Naive thymus-derived CD8-positive, alpha-beta T cell (primary cell): Measurements from ENCODE around the gene PTCRA. TPM values are rescaled to one million over a fixed set of nuclear protein-coding genes. Genes with fewer than 3 reads are reported as not detected.

Source experiments
- ATAC-seq, 2 donors: fragments of 150-1000 bp; cut with Tn5 transposase in 1 of 2; sonication (Bioruptor Pico), chemical (Tn5 transposase) in 1 of 2; 1 replicate in 1 of 2; 2 replicates in 1 of 2; pipeline ENCODE4 v1.10.0; 2021; ENCODE audit warnings: mild to moderate bottlenecking in 2 of 2, moderate library complexity in 2 of 2
- POLR2A ChIA-PET: fragments of 350-600 bp; sonication (Branson Sonifier 250); formaldehyde crosslinking; loops from one replicate; lab custom pipeline; 2021; ENCODE audit warnings: antibody characterized with exemption; lab: Charles Lee
- DNase-seq, 10 donors: peaks; one replicate each; pipeline versions ENCODE4 v3.0.0 to v3.0.0-alpha.2; 2020 to 2022
- H3K27ac Mint-ChIP-seq, 10 donors: one replicate each; pipeline ENCODE4 v1.8.0; 2020 to 2022; ENCODE audit warnings: mild to moderate bottlenecking in 10 of 10, mixed read lengths in 10 of 10, moderate library complexity in 4 of 10, inconsistent platforms in 1 of 10
- H3K27me3 Mint-ChIP-seq, 5 donors: one replicate each; pipeline ENCODE4 v1.8.0; 2021 to 2022; ENCODE audit warnings: mixed read lengths in 5 of 5
- H3K36me3 Mint-ChIP-seq, 3 donors: one replicate each; pipeline ENCODE4 v1.8.0; 2020 to 2022; ENCODE audit warnings: mixed read lengths in 3 of 3, mild to moderate bottlenecking in 2 of 3, inconsistent platforms in 1 of 3
- H3K4me1 Mint-ChIP-seq, 4 donors: one replicate each; pipeline ENCODE4 v1.8.0; 2021 to 2022; ENCODE audit warnings: mixed read lengths in 4 of 4
- H3K4me3 Mint-ChIP-seq, 10 donors: one replicate each; pipeline ENCODE4 v1.8.0; 2020 to 2022; ENCODE audit warnings: mild to moderate bottlenecking in 10 of 10, mixed read lengths in 10 of 10, moderate library complexity in 6 of 10, inconsistent platforms in 1 of 10
- H3K9me3 Mint-ChIP-seq, 9 donors: one replicate each; pipeline ENCODE4 v1.8.0; 2020 to 2022; ENCODE audit warnings: mixed read lengths in 9 of 9, mild to moderate bottlenecking in 3 of 9, inconsistent platforms in 1 of 9, moderate library complexity in 1 of 9
- polyA plus RNA-seq, 3 donors: library from polyadenylated mRNA; unstranded; fragments of 300-500 nt; fragmentation: Illumina TruSeq; gene quantifications; one replicate each; pipeline ENCODE4 v1.2.3, GENCODE V29; 2021
- total RNA-seq, 8 experiments: library from RNA in 2 of 8; stranded (reverse) in 2 of 8; gene quantifications; one replicate each; pipeline ENCODE4 v1.2.3 and lab custom pipeline; 2021 to 2026

PTCRA gene
- total and polyA plus RNA-seq, 5 experiments from 2014 or later, result not detected

- peaks cover 0 to 2% (median 0%) of the 10 kb centered on the region in 5 donors for H3K27me3 Mint-ChIP-seq
- H3K4me1 Mint-ChIP-seq, result peaks cover 0 to 11% (median 7%) of the 10 kb centered on the region in 4 donors
- DNase-seq, result no peak
- H3K9me3 Mint-ChIP-seq, result no peaks in the 10 kb centered on the region
- POLR2A ChIA-PET, result interaction anchor here (0.9 to 2.6 kb wide), 3 partner anchors 14 to 37 kb away, joined by 4 to 16 read pairs (median 9); partner anchors contain the start of genes CNPY3 and PEX6
- no peak for ATAC-seq
- H3K27ac Mint-ChIP-seq, result no peak overlapping the region
- H3K36me3 Mint-ChIP-seq, result peaks cover 0 to 36% (median 0%) of the 10 kb centered on the region in 3 donors
- no peak overlapping the region for H3K4me3 Mint-ChIP-seq
Observed at GRCh38 chr6:42966571-42966970, 50.7 kb downstream of the PTCRA start.

GRCh38 chr6:42967228-42967627 lies 51.4 kb downstream of the PTCRA start:
- Mint-ChIP-seq H3K9me3 (no peaks in the 10 kb centered on the region), H3K36me3 (peaks cover 0 to 35% (median 0%) of the 10 kb centered on the region in 3 donors), H3K27me3 (no peaks in the 10 kb centered on the region), H3K4me1 (peaks cover 0 to 14% (median 5%) of the 10 kb centered on the region in 4 donors), H3K4me3 (no peak overlapping the region), H3K27ac (no peak overlapping the region)
- POLR2A ChIA-PET, result interaction anchor here (1.0 to 2.4 kb wide), 2 partner anchors 13 to 46 kb away, joined by 3 to 9 read pairs; partner anchors contain the start of genes KLHDC3, MEA1 and PEX6
- DNase-seq, result no peak
- ATAC-seq, result no peak

- Mint-ChIP-seq H3K36me3 (peaks cover 0 to 32% (median 0%) of the 10 kb centered on the region in 3 donors), H3K4me3 (no peak overlapping the region), H3K27me3 (no peaks in the 10 kb centered on the region)
Observed at GRCh38 chr6:42968126-42968701, 52.4 kb downstream of the PTCRA start.

DNA sequence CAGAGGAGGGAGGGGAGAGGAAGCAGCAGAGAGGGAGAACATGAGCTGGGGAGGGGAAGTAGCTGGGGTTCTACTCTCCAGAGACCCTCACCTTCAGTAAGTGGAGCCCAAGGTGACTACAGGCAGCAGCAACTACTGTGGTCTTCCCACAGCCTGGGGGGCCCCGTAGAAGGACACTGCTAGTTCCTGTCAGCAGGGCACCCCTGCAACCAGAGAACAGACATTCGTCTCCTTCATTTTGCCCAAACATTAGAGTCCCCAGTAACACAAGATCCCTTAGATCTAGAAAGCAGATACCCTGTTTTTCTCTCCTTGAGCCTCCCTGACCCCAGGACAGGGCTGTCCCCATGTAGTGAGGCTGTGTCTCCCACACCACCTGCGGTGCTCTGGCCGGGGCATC lies 52.9 kb downstream of the PTCRA start:
- H3K4me3 Mint-ChIP-seq, result no peak overlapping the region
- peak overlapping the region in 1 of 10 donors; percentile 41 for H3K27ac Mint-ChIP-seq
- peaks cover 0 to 33% (median 2%) of the 10 kb centered on the region in 3 donors for H3K36me3 Mint-ChIP-seq
- H3K27me3 Mint-ChIP-seq, result no peaks in the 10 kb centered on the region
- H3K4me1 Mint-ChIP-seq, result peaks cover 3 to 10% (median 7%) of the 10 kb centered on the region in 4 donors
- no peak for DNase-seq
- no peaks in the 10 kb centered on the region for H3K9me3 Mint-ChIP-seq
- no peak for ATAC-seq
- POLR2A ChIA-PET, result interaction anchor here (1.0 to 2.4 kb wide), 2 partner anchors 11 to 15 kb away, joined by 3 to 9 read pairs; partner anchors contain the start of genes PEX6 and PPP2R5D

More at GRCh38 chr6:42968126-42968701, 52.4 kb downstream of the PTCRA start:
- POLR2A ChIA-PET, result interaction anchor here (0.7 to 2.4 kb wide), 4 partner anchors 12 to 677 kb away, joined by 3 to 9 read pairs (median 3); partner anchors contain the start of genes KLHDC3, MEA1, PEX6 and PPP2R5D
- no peak for DNase-seq
- no peak for ATAC-seq
- H3K27ac Mint-ChIP-seq, result no peak overlapping the region
- no peaks in the 10 kb centered on the region for H3K9me3 Mint-ChIP-seq
- H3K4me1 Mint-ChIP-seq, result peaks cover 0 to 8% (median 6%) of the 10 kb centered on the region in 4 donors

- no peak overlapping the region for H3K4me3 Mint-ChIP-seq
- POLR2A ChIA-PET, result interaction anchor here (3.4 kb wide), 1 partner anchor 15 kb away, joined by 11 read pairs; the partner anchor contains the start of gene PPP2R5D
- DNase-seq (no peak), ATAC-seq (no peak)
- H3K4me1 Mint-ChIP-seq, result peaks cover 6 to 14% (median 8%) of the 10 kb centered on the region in 4 donors
- no peak overlapping the region for H3K27ac Mint-ChIP-seq
- H3K9me3 Mint-ChIP-seq, result no peaks in the 10 kb centered on the region
- peaks cover 0 to 35% (median 4%) of the 10 kb centered on the region in 3 donors for H3K36me3 Mint-ChIP-seq
- H3K27me3 Mint-ChIP-seq, result no peaks in the 10 kb centered on the region
Observed at GRCh38 chr6:42969431-42969830, 53.6 kb downstream of the PTCRA start.

DNA sequence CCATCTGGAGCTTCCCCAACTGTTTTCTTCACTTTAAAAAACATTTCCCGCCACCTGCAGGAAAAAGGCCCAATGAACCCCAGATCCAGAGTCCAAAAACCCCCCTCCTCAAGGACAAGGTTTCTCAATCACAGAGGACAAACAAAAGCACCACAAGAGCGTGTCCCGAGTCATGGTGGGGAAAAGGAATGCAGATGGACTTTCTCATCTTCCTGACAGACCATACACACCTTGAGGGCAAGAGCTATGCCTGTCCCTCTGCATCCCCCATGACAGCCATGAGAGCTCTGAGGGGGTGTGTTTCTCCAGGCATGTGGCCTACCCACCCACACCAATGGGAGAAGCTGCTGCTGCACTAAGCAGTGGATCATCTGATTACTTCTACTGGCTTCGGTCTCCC lies 54.1 kb downstream of the PTCRA start:
- no peak for DNase-seq
- Mint-ChIP-seq H3K9me3 (no peaks in the 10 kb centered on the region), H3K4me1 (peaks cover 6 to 18% (median 10%) of the 10 kb centered on the region in 4 donors), H3K27ac (peak overlapping the region in 1 of 10 donors; percentile 59), H3K36me3 (peaks cover 0 to 31% (median 4%) of the 10 kb centered on the region in 3 donors), H3K4me3 (no peak overlapping the region), H3K27me3 (no peaks in the 10 kb centered on the region)
- POLR2A ChIA-PET, result interaction anchor here (0.9 to 3.4 kb wide), 2 partner anchors 14 to 37 kb away, joined by 3 to 11 read pairs; partner anchors contain the start of gene PPP2R5D
- no peak for ATAC-seq

GRCh38 chr6:42970871-42971612 lies 55.2 kb downstream of the PTCRA start:
- Mint-ChIP-seq H3K27ac (peak overlapping the region in 3 of 10 donors; percentile 49 to 53 (median 50)), H3K4me1 (peaks cover 9 to 25% (median 14%) of the 10 kb centered on the region in 4 donors), H3K9me3 (no peaks in the 10 kb centered on the region), H3K4me3 (no peak overlapping the region), H3K36me3 (peaks cover 0 to 25% (median 4%) of the 10 kb centered on the region in 3 donors), H3K27me3 (no peaks in the 10 kb centered on the region)
- DNase-seq (no peak), ATAC-seq (no peak)
- POLR2A ChIA-PET, result interaction anchor here (0.7 to 3.4 kb wide), 5 partner anchors 13 to 245 kb away, joined by 3 to 11 read pairs (median 3); partner anchors contain the start of genes CNPY3 and PPP2R5D

DNA sequence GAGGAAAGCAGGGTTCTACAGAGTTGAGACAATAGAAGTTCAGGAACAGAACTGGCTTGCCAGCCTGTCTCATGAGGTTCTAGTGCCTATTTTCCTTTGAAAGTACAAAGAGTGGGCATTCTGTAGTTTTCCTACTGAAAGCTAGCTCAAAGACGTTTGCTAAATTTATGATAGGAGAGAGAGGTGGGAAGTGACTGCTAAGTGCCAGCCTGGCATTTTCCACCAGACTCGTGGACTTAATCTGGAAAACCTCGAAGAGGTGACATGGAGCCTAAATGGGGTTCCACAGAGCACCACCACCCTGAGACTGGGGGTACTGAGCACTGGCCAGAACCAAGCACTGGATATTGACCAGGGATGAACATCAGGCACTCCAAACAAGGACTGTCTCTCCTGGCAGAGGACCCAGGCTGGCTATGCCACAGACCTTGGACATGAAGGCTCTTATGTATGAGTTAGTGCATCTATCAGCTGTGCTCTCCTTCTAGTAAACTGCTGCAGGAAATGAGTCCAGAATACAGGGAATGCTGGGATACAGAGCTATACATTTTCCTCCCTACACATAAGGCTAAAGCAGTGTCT lies 56.0 kb downstream of the PTCRA start:
- Mint-ChIP-seq H3K36me3 (peaks cover 0 to 18% (median 4%) of the 10 kb centered on the region in 3 donors), H3K4me3 (no peak overlapping the region), H3K4me1 (peaks cover 9 to 29% (median 21%) of the 10 kb centered on the region in 4 donors), H3K27me3 (no peaks in the 10 kb centered on the region), H3K9me3 (no peaks in the 10 kb centered on the region), H3K27ac (peak overlapping the region in 1 of 10 donors; percentile 2)
- DNase-seq (no peak), ATAC-seq (no peak)
- POLR2A ChIA-PET, result interaction anchor here (1.2 to 3.4 kb wide), 2 partner anchors 12 to 42 kb away, joined by 4 to 11 read pairs; partner anchors contain the start of genes CNPY3 and PPP2R5D

GRCh38 chr6:42973926-42974325 lies 58.1 kb downstream of the PTCRA start:
- peaks cover 8 to 42% (median 32%) of the 10 kb centered on the region in 4 donors for H3K4me1 Mint-ChIP-seq

GRCh38 chr6:42974919-42975505 lies 59.2 kb downstream of the PTCRA start:
- Mint-ChIP-seq H3K4me3 (no peak overlapping the region), H3K9me3 (no peaks in the 10 kb centered on the region)

More at GRCh38 chr6:42973926-42974325, 58.1 kb downstream of the PTCRA start:
- Mint-ChIP-seq H3K27me3 (no peaks in the 10 kb centered on the region), H3K4me3 (peak overlapping the region in 1 of 10 donors; percentile 10), H3K9me3 (no peaks in the 10 kb centered on the region), H3K27ac (peak overlapping the region in 8 of 10 donors; percentile 40 to 84 (median 72)), H3K36me3 (peaks cover 0 to 12% (median 4%) of the 10 kb centered on the region in 3 donors)
- POLR2A ChIA-PET, result interaction anchor here (3.3 kb wide), 1 partner anchor 10 kb away, joined by 18 read pairs; the partner anchor contains the start of gene PPP2R5D
- DNase-seq, result no peak
- ATAC-seq, result no peak

More at GRCh38 chr6:42974919-42975505, 59.2 kb downstream of the PTCRA start:
- Mint-ChIP-seq H3K36me3 (peaks cover 0 to 12% (median 4%) of the 10 kb centered on the region in 3 donors), H3K27ac (peak overlapping the region in 9 of 10 donors; percentile 8 to 77 (median 52)), H3K27me3 (no peaks in the 10 kb centered on the region), H3K4me1 (peaks cover 14 to 51% (median 43%) of the 10 kb centered on the region in 4 donors)
- no peak for DNase-seq
- POLR2A ChIA-PET, result interaction anchor here (0.7 to 3.3 kb wide), 7 partner anchors 9 to 46 kb away, joined by 3 to 18 read pairs (median 3); partner anchors contain the start of genes CNPY3, KLHDC3 and PPP2R5D
- no peak for ATAC-seq
